PFSK-1 (cell line): ENCODE results near the gene AGRN.

Experiments used
- POLR2AphosphoS5 ChIP-seq: IDR thresholded peaks from 2 replicates; pipeline ENCODE4 v1.6.1; 2012; ENCODE audit warnings: low read depth, mild to moderate bottlenecking, control low read depth, low read length, moderate library complexity
- TAF1 ChIP-seq: IDR thresholded peaks from 2 replicates; pipeline ENCODE4 v1.6.1; 2012; ENCODE audit warnings: low read length, control low read depth, borderline replicate concordance; ENCODE audit not compliant: insufficient read depth
- TF ChIP-seq, protein P1 (sequence below), 2 experiments: IDR thresholded peaks; 2 replicates each; pipeline versions ENCODE4 v1.6.1 to v1.8.0; 2011 to 2012; ENCODE audit warnings: low read depth in 2 of 2, low read length in 2 of 2, control low read depth in 1 of 2, inconsistent platforms in 1 of 2, mild to moderate bottlenecking in 1 of 2, moderate library complexity in 1 of 2; ENCODE audit not compliant: insufficient read depth in 1 of 2

DNA sequence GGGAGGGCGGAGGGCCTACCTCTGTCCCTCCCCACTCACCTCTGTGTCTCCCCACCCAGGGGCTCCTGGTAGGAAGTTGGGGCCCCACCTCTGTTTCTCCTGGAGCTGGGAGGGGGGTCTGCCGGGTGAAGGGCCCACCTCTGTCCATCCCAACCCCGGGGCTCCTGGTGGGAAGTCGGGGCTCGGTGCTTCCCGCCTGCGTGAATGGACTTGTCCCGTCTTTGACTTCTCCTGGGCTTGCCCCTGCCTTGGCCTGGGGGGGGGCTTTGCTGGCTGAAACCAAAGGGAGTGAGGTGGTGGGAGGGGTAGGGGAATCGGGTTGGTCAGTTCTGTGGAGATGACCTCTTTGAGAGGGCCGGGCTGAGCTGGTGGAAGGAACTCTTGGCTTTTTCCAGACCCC lies 5.8 kb downstream of the AGRN start:
- TF ChIP-seq TAF1 (no peak), POLR2AphosphoS5 (no peak)
- TF ChIP-seq, protein P1, sequence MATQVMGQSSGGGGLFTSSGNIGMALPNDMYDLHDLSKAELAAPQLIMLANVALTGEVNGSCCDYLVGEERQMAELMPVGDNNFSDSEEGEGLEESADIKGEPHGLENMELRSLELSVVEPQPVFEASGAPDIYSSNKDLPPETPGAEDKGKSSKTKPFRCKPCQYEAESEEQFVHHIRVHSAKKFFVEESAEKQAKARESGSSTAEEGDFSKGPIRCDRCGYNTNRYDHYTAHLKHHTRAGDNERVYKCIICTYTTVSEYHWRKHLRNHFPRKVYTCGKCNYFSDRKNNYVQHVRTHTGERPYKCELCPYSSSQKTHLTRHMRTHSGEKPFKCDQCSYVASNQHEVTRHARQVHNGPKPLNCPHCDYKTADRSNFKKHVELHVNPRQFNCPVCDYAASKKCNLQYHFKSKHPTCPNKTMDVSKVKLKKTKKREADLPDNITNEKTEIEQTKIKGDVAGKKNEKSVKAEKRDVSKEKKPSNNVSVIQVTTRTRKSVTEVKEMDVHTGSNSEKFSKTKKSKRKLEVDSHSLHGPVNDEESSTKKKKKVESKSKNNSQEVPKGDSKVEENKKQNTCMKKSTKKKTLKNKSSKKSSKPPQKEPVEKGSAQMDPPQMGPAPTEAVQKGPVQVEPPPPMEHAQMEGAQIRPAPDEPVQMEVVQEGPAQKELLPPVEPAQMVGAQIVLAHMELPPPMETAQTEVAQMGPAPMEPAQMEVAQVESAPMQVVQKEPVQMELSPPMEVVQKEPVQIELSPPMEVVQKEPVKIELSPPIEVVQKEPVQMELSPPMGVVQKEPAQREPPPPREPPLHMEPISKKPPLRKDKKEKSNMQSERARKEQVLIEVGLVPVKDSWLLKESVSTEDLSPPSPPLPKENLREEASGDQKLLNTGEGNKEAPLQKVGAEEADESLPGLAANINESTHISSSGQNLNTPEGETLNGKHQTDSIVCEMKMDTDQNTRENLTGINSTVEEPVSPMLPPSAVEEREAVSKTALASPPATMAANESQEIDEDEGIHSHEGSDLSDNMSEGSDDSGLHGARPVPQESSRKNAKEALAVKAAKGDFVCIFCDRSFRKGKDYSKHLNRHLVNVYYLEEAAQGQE (IDR thresholded peaks at IDR 0.05; ENCODE audit: insufficient read depth in 1 of 2, low read depth in 2 of 2, low read length in 2 of 2) = no peak
